HG03575 (cell line): Measurements from ENCODE around the gene XRCC6.
"Not testable (repeated sequence)": the region's sequence is repeated elsewhere in the genome, so short reads cannot be mapped to it uniquely, and the experiment has no call there.

Experiments used
- ATAC-seq: cut with Tn5 transposase; IDR thresholded peaks from one replicate; pipeline ENCODE4 v1.9.1; 2021; ENCODE audit not compliant: unreplicated experiment, insufficient number of reproducible peaks, low FRiP score; ENCODE audit errors: extremely low read depth

Gene XRCC6

DNA sequence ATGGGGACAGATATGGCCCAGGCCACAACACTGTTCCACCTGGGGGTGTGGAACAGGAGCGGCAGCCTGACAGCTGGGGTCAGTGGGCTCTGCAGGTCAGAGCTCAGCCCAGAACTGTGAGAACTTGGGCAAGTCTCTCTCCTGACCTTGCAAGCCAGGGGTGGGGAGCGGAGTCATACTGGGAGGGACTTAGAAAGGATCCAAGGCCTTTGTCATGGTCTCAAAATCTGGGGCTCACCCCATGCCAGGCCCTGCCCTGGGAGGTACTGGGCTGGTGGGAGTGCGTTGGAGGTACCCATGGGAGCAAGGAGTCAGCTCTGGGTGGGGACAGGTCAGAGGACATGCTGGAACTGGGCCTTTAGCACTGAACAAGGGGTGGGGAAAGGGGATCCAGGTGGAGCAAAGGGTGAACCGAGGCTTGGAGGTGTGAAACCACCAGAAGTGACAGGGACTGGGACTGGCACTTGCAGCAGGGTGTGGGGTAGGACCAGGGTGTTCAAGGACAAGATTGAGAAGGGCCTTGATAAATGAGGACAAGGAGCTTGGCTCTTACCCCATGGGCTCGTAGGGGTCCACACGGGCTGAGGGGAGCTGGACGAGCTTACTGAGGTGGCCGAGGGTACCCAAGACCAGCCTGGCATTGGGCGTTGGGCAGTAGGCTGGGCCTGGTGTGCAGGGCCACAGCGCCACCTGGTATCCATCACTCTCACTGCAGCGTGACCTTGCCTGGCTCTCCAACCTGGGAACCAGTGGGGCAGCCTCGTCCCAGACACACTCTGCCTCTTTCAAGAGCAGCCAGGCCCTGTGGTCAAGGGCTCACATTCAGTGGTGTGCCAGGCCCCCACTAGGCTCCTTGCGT, 24.1 kb upstream of the XRCC6 start:
- ATAC-seq = no peak

DNA sequence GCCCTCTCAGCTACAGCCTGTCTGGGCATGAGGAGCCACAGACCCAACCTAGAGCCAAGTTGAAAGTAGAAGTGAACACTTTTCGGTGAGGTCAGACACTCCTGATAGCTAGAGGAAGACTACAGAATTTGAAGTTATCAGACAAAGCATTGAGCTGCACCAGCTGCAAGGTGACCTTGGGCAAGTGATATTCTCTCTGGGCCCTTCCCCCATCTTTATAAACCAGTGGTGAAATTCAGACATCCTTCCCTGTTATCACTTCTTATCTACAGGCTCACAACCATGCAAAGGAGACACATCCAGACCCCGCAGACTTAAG, 23.5 kb upstream of the XRCC6 start:
- no peak for ATAC-seq

DNA sequence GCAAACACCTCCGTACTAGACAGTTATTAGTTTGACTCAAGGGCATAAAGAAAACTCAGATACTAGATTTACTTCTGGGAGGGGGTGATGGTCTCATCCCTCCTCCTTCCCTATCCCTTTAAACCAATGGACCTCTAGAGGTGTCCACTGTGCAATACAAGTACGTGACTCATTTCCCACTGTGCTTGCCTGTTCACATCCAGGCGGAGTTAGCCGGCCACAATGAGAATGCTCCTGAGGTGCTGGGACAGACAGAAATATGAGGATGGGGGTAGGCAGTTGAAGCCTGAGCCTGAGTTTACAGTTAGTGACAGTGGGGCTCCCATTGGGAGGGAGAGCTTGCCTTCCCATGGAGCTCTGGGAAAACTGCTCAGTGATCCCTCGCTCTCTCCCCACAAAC, 23.0 kb upstream of the XRCC6 start:
- ATAC-seq = no peak

DNA sequence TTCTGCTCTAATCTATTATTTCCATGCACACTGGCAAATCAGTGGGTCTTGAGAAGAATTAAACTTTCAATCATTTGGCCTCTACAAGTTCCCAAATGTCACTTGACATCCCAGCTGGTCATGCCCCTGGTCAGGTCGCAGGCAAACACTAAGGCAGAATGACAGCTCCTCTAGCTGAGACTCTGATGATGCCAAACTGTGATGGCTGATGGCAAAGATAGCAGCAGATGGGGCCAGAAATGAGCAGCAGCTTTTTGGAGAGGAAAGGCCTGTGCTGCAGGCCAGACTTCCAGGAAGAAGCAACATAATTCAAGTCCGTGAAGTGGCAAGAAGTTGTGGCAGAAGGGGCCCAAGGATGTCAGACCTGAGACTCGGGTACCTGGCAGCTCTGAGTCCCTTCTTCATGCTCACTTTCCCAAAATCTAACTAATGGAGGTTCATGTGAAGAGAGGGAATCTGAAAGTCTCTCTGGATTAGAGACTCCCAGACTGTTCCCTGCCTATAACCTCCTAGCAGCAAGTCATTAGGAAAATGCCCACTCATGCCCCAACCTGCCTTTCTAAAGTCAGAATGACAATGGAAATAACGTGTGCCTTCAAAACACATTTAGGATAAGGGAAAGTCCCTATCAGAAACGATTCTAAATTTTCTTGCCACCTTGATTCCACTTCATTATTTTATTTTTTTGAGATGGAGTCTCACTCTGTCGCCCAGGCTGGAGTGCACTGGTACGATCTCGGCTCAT, 22.0 kb upstream of the XRCC6 start:
- ATAC-seq = no peak

DNA sequence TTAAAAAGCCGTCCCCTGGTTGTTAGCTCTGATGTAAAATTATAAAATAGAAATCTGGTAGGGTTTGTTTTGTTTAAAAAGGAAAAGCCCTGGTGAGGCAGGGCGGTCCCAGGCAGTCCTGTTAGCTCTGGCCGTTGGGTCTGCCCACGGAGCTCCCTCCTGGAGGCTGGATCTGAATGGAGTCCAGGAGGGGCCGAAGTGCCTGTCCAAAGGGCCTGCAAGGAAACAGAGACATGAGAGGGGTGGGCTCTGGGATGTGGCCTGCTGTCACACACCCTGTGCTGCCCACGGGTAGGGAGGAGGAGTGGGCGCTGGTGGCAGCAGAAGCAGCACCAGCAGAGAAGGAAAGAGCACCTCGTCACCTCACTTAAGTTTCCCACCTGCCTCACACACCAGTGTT, 20.1 kb upstream of the XRCC6 start:
- no peak for ATAC-seq

DNA sequence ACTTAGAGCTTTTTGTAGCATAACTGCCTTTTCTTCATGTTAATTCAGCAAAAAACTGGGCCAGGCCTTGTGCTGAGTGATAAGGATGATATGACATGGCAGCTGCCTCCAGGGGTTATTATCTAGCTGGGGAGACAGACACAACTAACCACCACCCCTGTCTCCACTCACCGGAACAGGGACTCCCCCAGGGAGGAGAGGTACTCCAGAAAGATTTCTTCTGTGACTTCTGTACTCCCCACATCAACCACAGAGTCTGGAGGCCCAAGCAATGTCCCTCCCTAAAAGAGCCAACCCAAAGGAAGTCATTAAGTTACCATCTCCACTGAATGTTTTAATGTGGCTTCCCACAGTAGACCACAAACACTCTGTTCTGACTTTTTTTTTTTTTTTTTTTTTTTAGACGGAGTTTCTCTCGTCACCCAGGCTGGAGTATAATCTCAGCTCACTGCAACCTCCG, 17.2 kb upstream of the XRCC6 start:
- ATAC-seq = no peak

DNA sequence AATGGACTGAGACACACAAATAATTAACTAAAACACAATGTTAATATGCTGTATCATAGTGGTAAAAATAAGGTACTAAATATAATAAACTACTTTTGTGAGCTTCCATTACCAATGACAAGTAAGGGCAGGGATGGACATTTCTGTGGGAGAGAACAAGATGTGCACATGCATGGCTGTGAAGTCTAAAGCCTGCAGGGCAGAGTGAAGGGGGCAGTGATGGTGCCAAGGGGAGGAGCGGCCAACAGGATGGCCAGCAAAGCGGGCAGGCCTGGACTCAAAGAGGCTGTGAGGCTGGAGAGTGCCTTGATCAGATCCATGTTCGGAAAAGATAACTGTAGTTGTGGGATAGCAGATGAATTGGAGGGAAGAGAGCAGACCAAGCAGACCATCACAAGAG, 12.7 kb upstream of the XRCC6 start:
- no peak for ATAC-seq

GRCh38 chr22:41612603-41613306, 8.3 kb upstream of the XRCC6 start:
- ATAC-seq = no peak

DNA sequence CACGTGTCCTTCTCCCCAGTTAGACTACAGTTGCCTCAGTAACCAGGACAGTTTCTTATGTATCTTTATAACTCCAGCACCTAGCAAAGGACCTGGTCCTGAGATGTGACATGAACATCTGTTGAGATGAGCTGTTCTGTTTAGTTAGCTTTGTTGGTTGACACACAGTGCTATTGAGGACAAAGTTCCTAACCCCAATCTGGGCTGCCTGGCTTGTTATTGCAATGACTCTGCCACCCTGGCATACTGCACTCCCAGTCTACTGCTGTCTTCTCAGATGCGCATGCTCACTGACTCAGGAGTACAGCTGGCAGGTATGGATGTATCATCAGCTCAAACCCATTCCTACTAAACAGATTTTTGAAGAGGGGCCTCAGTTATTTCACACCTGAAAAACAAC, 7.6 kb upstream of the XRCC6 start:
- no peak for ATAC-seq

DNA sequence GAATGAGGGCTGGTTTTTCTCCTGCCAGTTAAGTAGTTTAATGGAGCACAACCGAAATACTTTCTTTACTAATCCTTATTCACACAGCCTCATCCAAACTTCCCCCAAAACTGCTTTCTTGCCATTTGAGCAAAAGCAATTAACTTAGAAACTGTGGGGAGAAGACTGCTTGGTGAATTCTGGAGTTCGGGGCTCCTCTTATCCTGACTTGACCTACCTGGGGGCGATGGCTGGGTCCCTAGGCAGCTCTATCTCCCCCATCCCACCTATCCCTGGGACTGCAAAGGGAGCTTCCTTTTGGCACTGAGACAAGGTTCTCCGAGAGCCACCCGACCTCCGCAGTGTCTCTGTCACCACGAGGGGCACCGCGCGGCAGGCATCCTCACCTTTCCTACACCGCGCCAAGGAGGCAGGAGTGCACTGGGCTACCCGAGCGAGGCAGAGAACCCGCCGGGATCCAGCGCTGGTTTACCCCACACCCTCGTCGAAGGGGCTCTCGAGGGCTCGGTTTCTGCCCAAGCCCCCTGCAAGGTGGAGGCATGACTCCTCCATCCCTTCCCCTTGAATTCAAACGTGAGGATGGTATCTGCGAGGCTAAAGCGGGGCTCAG, 1.0 kb upstream of the XRCC6 start:
- no peak for ATAC-seq

- ATAC-seq = peak; percentile 10
These were observed 451 bp upstream of the XRCC6 start, which contains the start of gene DESI1 for GRCh38 chr22:41620589-41621098. TSS of gene DESI1 (minus strand) at chr22:41621043. CDS start at chr22:41620839, 204 bp downstream.

GRCh38 chr22:41621911-41622179, 750 bp downstream of the XRCC6 start:
- ATAC-seq = no peak

DNA sequence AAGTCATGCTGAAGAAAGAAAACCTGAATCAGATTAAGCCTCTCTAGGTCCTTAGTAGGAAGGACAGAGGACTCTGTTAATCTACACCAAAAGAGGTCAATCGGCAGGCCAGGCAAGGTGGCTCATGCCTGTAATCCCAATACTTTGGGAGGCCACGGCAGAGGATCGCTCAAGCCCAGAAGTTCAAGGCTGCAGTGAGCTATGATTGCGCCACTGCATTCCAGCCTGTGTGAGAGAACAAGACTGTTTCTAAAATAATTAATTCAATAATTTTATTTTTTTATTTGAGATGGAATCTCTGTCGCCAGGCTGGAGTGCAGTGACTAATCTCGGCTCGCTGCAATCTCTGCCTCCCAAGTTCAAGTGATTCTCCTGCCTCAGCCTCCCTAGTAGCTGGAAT, 4.5 kb downstream of the XRCC6 start:
- ATAC-seq = no peak

DNA sequence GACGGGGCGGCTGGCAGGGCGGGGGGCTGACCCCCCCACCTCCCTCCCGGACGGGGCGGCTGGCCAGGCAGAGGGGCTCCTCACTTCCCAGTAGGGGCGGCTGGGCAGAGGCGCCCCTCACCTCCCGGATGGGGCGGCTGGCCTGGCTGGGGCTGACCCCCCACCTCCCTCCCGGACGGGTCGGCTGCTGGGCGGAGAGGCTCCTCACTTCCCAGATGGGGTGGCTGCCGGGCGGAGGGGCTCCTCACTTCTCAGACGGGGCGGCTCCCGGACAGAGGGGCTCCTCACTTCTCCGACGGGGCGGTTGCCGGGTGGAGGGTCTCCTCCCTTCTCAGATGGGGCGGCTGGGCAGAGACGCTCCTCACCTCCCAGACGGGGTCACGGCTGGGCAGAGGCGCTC, 10.0 kb downstream of the XRCC6 start:
- ATAC-seq = not testable (repeated sequence)

DNA sequence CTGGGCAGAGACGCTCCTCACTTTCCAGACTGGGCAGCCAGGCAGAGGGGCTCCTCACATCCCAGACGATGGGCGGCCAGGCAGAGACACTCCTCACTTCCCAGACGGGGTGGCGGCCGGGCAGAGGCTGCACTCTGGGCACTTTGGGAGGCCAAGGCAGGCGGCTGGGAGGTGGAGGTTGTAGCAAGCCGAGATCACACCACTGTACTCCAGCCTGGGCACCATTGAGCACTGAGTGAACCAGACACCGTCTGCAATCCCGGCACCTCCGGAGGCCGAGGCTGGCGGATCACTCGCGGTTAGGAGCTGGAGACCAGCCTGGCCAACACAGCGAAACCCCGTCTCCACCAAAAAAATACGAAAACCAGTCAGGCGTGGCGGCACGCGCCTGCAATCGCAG, 10.5 kb downstream of the XRCC6 start:
- not testable (repeated sequence) for ATAC-seq

DNA sequence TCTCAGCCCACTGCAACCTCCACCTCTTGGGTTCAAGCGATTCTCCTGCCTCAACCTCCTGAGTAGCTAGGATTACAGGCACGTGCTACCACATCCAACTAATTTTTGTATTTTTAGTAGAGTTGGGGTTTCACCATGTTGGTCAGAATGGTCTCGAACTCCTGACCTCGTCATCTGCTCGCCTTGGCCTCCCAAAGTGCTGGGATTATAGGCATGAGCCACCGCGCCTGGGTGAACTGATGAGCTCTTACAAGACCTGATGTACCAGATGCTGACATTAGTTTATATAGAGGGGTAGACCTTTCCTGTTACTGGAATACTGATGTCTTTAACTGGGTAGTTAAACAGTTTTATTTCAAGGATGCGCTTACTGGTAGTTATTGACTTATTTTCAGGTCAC, 13.5 kb downstream of the XRCC6 start:
- not testable (repeated sequence) for ATAC-seq

DNA sequence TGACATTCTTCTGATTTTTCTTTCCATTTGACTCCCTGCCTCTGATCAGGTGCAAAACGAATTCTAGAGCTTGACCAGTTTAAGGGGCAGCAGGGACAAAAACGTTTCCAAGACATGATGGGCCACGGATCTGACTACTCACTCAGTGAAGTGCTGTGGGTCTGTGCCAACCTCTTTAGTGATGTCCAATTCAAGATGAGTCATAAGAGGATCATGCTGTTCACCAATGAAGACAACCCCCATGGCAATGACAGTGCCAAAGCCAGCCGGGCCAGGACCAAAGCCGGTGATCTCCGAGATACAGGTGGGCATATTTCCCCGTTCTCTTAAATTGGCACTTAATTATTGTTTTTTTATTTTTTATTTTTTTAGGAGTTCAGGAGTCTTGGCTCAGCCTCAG, 15.4 kb downstream of the XRCC6 start:
- ATAC-seq = no peak

DNA sequence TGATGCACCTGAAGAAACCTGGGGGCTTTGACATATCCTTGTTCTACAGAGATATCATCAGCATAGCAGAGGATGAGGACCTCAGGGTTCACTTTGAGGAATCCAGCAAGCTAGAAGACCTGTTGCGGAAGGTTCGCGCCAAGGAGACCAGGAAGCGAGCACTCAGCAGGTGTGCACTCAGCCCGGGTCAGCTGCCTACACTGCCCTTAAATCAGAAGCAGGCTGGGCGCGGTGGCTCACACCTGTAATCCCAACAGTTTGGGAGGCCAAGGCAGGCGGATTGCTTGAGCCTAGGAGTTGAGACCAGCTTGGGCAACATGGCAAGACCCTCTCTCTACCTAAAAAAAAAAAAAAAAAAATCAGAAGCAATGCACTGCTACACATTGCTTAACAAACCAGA, 16.5 kb downstream of the XRCC6 start:
- ATAC-seq = not testable (repeated sequence)

DNA sequence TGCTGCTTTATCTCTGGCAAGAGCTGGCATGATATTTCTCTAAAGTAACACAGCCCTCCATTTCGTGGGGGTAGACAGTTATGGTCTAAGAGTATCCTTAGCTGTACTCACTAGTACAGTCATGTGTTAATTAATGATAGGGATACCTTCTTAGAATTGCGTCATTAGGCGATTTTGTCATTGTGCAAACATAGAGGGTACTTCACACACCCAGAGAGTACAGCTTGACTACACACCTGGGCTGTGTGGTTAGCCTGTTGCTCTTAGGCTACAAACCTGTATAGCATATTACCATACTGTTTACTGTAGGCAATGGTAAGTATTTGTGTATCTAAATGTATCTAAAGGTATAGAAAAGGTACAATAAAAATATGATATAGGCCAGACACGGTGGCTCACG, 17.0 kb downstream of the XRCC6 start:
- ATAC-seq = no peak
